Measurements from ENCODE around the gene RRBP1.

RRBP1 gene

DNA sequence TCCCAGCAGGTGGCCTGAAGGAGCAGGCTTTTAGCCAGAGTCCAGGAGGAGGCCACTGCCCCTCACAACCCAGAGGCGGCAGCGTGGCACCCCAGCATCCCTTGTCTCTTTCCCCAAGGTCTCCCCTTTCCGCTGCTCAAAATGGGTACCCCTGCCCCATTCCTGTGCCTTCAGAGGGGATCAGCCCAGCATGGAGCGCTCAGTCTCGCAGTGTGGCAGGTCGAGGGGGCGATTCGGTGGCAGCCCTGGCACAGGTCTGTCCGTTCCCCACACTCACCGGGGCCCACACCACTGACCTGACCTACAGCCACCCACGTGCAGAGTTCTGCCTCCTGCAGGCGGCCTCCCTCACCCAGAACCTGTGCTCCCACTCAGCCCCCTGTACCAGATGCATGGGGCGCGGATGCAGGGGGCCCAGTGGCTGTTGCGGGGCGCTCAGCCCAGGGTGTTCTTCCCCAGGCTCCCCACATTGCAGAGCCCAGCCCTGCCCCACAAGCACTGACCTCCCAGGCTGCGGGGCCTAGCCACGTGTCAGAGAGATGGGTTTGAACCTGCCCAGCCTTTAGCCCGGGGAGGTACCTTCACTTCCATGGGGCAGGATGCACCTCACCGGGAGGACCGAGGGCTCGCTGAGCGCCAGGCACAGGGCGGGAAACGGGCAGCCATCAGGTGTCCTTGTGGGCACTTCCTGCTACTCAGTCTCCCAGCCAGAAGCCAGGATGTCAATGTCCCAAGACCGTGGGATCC lies 70.3 kb downstream of the RRBP1 start:
- H3K4me1 Mint-ChIP-seq = no peaks in the 10 kb centered on the region
- DNase-seq (ENCODE audit: low spot score in 2 of 2) = no peak
- no peak overlapping the region for H3K4me3 Mint-ChIP-seq
- no peak for ATAC-seq (ENCODE audit: low read depth)
- H3K9me3 Mint-ChIP-seq = no peaks in the 10 kb centered on the region
- no peak overlapping the region for H3K27ac Mint-ChIP-seq
- no peaks in the 10 kb centered on the region for H3K27me3 Mint-ChIP-seq
- peaks cover 2% of the 10 kb centered on the region for H3K36me3 Mint-ChIP-seq

GRCh38 chr20:17611290-17611539 lies 70.8 kb downstream of the RRBP1 start:
- peaks cover 2% of the 10 kb centered on the region for H3K36me3 Mint-ChIP-seq
- DNase-seq (ENCODE audit: low spot score in 2 of 2) = no peak
- H3K4me3 Mint-ChIP-seq = no peak overlapping the region
- no peak for ATAC-seq (ENCODE audit: low read depth)
- no peaks in the 10 kb centered on the region for H3K27me3 Mint-ChIP-seq
- H3K9me3 Mint-ChIP-seq = no peaks in the 10 kb centered on the region
- no peaks in the 10 kb centered on the region for H3K4me1 Mint-ChIP-seq
- no peak overlapping the region for H3K27ac Mint-ChIP-seq

DNA sequence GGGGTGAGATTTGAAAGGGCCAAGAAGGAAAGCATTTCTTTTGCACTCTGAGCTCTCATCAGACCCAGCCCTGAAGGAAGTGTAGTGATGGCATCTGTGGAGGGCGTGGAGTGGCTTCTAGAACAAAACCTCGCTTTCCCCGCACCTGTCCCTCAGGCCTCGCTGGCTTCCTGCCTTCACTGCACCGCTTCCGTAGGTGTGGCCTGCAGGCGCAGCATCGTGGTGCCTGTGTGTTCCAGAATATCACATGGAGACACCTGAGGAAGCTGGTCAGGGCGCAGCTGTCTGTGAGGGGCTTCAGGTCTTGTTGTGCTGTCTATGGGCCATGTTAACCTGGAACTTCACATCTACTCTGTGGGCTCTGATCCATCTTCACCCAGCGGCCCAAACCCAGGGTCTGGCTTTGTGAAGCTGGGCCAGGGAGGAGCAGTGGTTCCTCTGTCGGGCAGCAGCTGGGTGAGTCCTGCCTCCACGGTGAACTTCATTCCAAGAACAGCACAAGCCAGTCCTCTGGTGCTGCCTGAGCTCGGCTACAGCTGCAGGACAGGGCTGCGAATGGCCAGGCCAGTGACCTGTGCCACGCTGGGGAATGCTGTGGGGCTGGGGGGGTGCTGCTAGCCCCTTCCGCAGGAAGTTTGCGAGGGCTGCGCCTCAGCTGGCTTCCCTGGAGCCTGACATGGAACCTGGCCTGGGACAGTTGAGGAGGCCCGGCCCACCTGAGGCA lies 71.3 kb downstream of the RRBP1 start:
- no peak for DNase-seq (ENCODE audit: low spot score in 2 of 2)
- Mint-ChIP-seq H3K27ac (no peak overlapping the region), H3K4me1 (no peaks in the 10 kb centered on the region)

DNA sequence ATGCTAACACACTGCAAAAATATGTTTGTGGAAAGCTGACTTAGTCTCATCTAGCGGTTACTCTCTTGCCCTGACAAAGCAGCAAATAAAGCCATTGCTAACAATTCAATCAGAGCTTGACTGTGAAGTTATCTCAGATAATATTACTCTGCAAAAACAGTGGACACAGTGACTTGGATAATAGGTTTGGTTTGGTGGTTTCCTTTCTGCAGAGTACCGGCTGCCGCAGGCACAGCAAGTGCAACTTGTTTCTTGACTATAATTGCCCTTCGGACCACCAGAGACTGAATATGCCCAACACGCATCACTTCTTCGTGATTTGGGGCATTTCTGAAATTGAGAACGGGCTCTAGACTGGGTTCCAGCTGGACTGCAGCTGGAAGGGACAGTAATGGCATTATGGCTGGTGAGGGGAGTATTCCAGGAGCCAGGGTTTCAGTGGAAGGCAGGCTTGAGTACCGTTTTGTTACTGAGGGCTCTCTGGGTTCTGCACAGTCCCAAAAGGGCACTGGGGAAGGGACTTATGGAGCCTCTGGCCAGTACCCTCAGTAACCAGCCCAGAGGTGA lies 72.1 kb downstream of the RRBP1 start:
- H3K4me1 Mint-ChIP-seq = no peaks in the 10 kb centered on the region
- ATAC-seq (ENCODE audit: low read depth) (no peak), DNase-seq (ENCODE audit: low spot score in 2 of 2) (no peak)
- H3K4me3 Mint-ChIP-seq = no peak overlapping the region
- no peak overlapping the region for H3K27ac Mint-ChIP-seq
- peaks cover 2% of the 10 kb centered on the region for H3K36me3 Mint-ChIP-seq
- no peaks in the 10 kb centered on the region for H3K27me3 Mint-ChIP-seq
- no peaks in the 10 kb centered on the region for H3K9me3 Mint-ChIP-seq

More for the DNA sequence above, 71.3 kb downstream of the RRBP1 start:
- ATAC-seq (ENCODE audit: low read depth) = peak; percentile 62
- no peak overlapping the region for H3K4me3 Mint-ChIP-seq
- H3K36me3 Mint-ChIP-seq = peaks cover 2% of the 10 kb centered on the region
- H3K27me3 Mint-ChIP-seq = no peaks in the 10 kb centered on the region
- H3K9me3 Mint-ChIP-seq = no peaks in the 10 kb centered on the region

- Mint-ChIP-seq H3K4me1 (no peaks in the 10 kb centered on the region), H3K4me3 (no peak overlapping the region), H3K27me3 (no peaks in the 10 kb centered on the region), H3K27ac (no peak overlapping the region), H3K9me3 (no peaks in the 10 kb centered on the region), H3K36me3 (peaks cover 2% of the 10 kb centered on the region)
- DNase-seq (ENCODE audit: low spot score in 2 of 2) (no peak), ATAC-seq (ENCODE audit: low read depth) (no peak)
Observed at GRCh38 chr20:17608701-17609497, 73.1 kb downstream of the RRBP1 start.

- DNase-seq (ENCODE audit: low spot score in 2 of 2) = no peak
- Mint-ChIP-seq H3K27ac (no peak overlapping the region), H3K9me3 (no peaks in the 10 kb centered on the region), H3K27me3 (no peaks in the 10 kb centered on the region), H3K4me3 (no peak overlapping the region), H3K36me3 (peaks cover 5% of the 10 kb centered on the region), H3K4me1 (peaks cover 3% of the 10 kb centered on the region)
- no peak for ATAC-seq (ENCODE audit: low read depth)
Observed at GRCh38 chr20:17606001-17606400, 76.0 kb downstream of the RRBP1 start.

- H3K4me3 Mint-ChIP-seq = no peak overlapping the region
- H3K4me1 Mint-ChIP-seq = peaks cover 3% of the 10 kb centered on the region
- H3K27me3 Mint-ChIP-seq = no peaks in the 10 kb centered on the region
- no peaks in the 10 kb centered on the region for H3K9me3 Mint-ChIP-seq
- no peak overlapping the region for H3K27ac Mint-ChIP-seq
- ATAC-seq (ENCODE audit: low read depth) (no peak), DNase-seq (ENCODE audit: low spot score in 2 of 2) (no peak)
- peaks cover 9% of the 10 kb centered on the region for H3K36me3 Mint-ChIP-seq
Observed at GRCh38 chr20:17605131-17605660, 76.8 kb downstream of the RRBP1 start.

- ATAC-seq (ENCODE audit: low read depth) = no peak
- H3K27ac Mint-ChIP-seq = no peak overlapping the region
- H3K36me3 Mint-ChIP-seq = peaks cover 13% of the 10 kb centered on the region
- H3K27me3 Mint-ChIP-seq = no peaks in the 10 kb centered on the region
- peaks cover 3% of the 10 kb centered on the region for H3K4me1 Mint-ChIP-seq
- peaks cover 3% of the 10 kb centered on the region for H3K9me3 Mint-ChIP-seq
- H3K4me3 Mint-ChIP-seq = no peak overlapping the region
- no peak for DNase-seq (ENCODE audit: low spot score in 2 of 2)
Observed at GRCh38 chr20:17602493-17602892, 79.5 kb downstream of the RRBP1 start.

DNA sequence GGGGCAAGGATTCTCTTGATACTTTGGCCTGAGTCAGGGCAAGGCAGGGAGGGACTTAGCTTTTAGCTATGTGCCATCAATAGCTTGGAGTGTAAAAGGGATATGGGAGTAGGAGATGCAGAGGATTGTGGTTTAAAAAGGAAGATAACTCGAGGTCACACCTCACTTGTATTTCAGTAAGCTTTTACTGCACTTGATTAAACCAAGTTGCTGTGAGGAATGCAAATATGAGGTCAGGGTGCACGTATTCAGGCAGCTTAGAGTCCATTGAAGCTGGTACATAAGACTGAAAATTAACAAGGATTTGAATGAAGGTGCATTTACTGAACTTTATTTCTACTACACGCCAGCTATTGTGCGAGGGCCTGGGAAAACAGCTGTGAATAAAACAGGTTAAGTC lies 80.1 kb downstream of the RRBP1 start:
- no peak for ATAC-seq (ENCODE audit: low read depth)
- Mint-ChIP-seq H3K27me3 (no peaks in the 10 kb centered on the region), H3K4me3 (no peak overlapping the region), H3K36me3 (peaks cover 15% of the 10 kb centered on the region), H3K27ac (no peak overlapping the region), H3K9me3 (peaks cover 4% of the 10 kb centered on the region), H3K4me1 (peaks cover 3% of the 10 kb centered on the region)
- DNase-seq (ENCODE audit: low spot score in 2 of 2) = no peak

- no peak for ATAC-seq (ENCODE audit: low read depth)
- peaks cover 4% of the 10 kb centered on the region for H3K9me3 Mint-ChIP-seq
- no peak for DNase-seq (ENCODE audit: low spot score in 2 of 2)
- H3K36me3 Mint-ChIP-seq = peaks cover 15% of the 10 kb centered on the region
- H3K4me1 Mint-ChIP-seq = peaks cover 3% of the 10 kb centered on the region
- no peak overlapping the region for H3K27ac Mint-ChIP-seq
- H3K4me3 Mint-ChIP-seq = no peak overlapping the region
- no peaks in the 10 kb centered on the region for H3K27me3 Mint-ChIP-seq
Observed at GRCh38 chr20:17598013-17598550, 84.0 kb downstream of the RRBP1 start.

DNA sequence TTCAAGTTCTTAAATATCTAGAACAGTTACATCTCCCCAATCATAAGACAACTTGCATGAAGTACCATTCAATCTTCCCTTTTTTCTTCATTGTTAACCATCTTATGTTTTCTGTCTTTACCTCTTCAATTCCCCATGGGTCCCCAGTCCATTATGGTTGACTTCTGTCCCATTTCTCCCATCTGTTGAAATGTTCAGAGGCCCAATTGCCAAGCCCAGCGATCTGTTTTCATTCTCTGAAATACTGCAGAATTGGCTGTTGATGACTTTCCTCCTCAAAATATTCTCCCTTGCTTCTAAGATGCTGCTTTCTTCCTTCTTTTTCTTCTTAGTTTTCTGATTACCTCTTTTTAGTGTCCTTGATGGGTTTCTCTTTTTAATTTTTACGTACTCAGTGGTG lies 86.2 kb downstream of the RRBP1 start:
- Mint-ChIP-seq H3K4me1 (peaks cover 5% of the 10 kb centered on the region), H3K36me3 (peaks cover 18% of the 10 kb centered on the region), H3K27ac (no peak overlapping the region), H3K4me3 (no peak overlapping the region), H3K9me3 (peaks cover 4% of the 10 kb centered on the region), H3K27me3 (no peaks in the 10 kb centered on the region)
- no peak for ATAC-seq (ENCODE audit: low read depth)
- no peak for DNase-seq (ENCODE audit: low spot score in 2 of 2)

DNA sequence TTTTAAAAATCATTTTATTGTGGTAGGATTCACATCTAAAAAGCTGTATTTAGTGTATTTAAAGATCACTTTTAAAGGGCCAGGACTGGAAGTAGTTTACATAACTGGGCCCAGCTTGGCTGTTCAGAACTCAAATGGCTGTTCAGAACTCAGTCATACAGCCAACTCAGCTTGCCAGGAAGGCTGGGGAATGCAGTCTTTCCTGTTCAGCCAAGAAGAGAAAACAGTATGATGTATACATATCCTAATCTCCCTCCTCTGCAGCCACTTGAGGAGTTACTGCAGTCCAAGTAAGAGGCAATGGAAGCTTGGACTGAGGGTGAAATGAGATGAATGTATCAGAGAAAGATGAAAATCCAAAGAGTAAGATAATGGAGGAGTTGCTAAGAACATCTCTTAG lies 87.6 kb downstream of the RRBP1 start:
- no peak for ATAC-seq (ENCODE audit: low read depth)
- no peak for DNase-seq (ENCODE audit: low spot score in 2 of 2)
- H3K36me3 Mint-ChIP-seq = peaks cover 15% of the 10 kb centered on the region

DNA sequence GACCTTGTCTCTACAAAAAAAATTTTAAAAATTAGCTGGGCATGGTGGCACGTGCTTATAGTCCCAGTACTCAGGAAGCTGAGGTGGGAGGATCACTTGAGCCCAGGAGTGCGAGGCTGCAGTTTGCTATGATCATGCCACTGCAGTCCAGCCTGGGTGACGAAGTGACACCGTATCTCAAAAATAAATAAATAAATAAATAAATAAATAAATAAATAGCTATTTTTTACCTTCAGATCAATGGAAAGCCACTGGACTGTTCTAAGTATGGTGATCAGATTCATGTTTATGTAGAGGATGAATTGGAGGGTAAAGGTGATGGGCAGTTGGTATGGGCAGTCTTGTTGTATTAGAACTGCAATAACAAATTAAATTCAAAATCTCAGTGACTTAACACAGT lies 88.1 kb downstream of the RRBP1 start:
- Mint-ChIP-seq H3K36me3 (peaks cover 15% of the 10 kb centered on the region), H3K4me1 (peaks cover 6% of the 10 kb centered on the region), H3K27ac (no peak overlapping the region), H3K27me3 (no peaks in the 10 kb centered on the region), H3K9me3 (peaks cover 4% of the 10 kb centered on the region), H3K4me3 (no peak overlapping the region)
- DNase-seq (ENCODE audit: low spot score in 2 of 2) (no peak), ATAC-seq (ENCODE audit: low read depth) (no peak)

More for the DNA sequence above, 87.6 kb downstream of the RRBP1 start:
- peaks cover 6% of the 10 kb centered on the region for H3K4me1 Mint-ChIP-seq
- no peak overlapping the region for H3K4me3 Mint-ChIP-seq
- H3K27me3 Mint-ChIP-seq = no peaks in the 10 kb centered on the region
- peaks cover 4% of the 10 kb centered on the region for H3K9me3 Mint-ChIP-seq
- H3K27ac Mint-ChIP-seq = no peak overlapping the region

- peaks cover 7% of the 10 kb centered on the region for H3K36me3 Mint-ChIP-seq
- no peak overlapping the region for H3K27ac Mint-ChIP-seq
- peaks cover 6% of the 10 kb centered on the region for H3K4me1 Mint-ChIP-seq
- no peak overlapping the region for H3K4me3 Mint-ChIP-seq
- H3K27me3 Mint-ChIP-seq = no peaks in the 10 kb centered on the region
- DNase-seq (ENCODE audit: low spot score in 2 of 2) (no peak), ATAC-seq (ENCODE audit: low read depth) (no peak)
- no peaks in the 10 kb centered on the region for H3K9me3 Mint-ChIP-seq
Observed at GRCh38 chr20:17590245-17590644, 91.8 kb downstream of the RRBP1 start.
